Peyer's patch (tissue), 4 donors: ENCODE data around the gene ST7.

Experiments
- POLR2A ChIP-seq, 2 donors: fragments of 450-650 bp; IDR thresholded peaks; one replicate each; pipeline ENCODE4 v1.5.1; 2017; ENCODE audit warnings: antibody characterized with exemption in 2 of 2, mild to moderate bottlenecking in 2 of 2, moderate library complexity in 2 of 2
- TF ChIP-seq, protein P1 (sequence below), 6 experiments: fragments of 450-650 bp in 4 of 6; fragments of 200-600 bp in 2 of 6; sonication (generic) in 1 of 6; IDR thresholded peaks; one replicate each; pipeline ENCODE4 v1.5.1; 2017 to 2019; ENCODE audit warnings: antibody characterized with exemption in 6 of 6, mild to moderate bottlenecking in 3 of 6, moderate library complexity in 1 of 6

DNA sequence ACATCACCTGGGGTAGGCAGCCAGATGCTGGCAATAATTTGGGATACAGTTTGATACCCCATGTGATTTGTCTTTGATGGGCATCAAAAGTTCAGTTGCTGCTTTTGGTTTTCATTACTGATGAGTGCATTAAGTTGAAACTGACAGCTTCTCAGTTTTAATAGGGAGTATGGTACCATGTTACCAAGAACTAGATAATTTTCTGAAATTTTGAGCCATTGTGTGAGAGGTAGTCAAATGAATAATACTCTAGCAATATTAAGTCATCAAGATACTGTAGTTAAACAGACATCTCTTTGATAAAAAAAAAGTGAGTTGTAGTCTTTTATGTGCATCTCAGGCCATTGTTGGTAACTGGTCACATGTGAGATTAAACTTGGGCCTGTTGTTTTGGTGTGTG is 71.5 kb downstream of the ST7 start:
- TF ChIP-seq, protein P1, sequence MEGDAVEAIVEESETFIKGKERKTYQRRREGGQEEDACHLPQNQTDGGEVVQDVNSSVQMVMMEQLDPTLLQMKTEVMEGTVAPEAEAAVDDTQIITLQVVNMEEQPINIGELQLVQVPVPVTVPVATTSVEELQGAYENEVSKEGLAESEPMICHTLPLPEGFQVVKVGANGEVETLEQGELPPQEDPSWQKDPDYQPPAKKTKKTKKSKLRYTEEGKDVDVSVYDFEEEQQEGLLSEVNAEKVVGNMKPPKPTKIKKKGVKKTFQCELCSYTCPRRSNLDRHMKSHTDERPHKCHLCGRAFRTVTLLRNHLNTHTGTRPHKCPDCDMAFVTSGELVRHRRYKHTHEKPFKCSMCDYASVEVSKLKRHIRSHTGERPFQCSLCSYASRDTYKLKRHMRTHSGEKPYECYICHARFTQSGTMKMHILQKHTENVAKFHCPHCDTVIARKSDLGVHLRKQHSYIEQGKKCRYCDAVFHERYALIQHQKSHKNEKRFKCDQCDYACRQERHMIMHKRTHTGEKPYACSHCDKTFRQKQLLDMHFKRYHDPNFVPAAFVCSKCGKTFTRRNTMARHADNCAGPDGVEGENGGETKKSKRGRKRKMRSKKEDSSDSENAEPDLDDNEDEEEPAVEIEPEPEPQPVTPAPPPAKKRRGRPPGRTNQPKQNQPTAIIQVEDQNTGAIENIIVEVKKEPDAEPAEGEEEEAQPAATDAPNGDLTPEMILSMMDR (IDR thresholded peaks at IDR 0.05): no peak
- TF ChIP-seq POLR2A (IDR thresholded peaks at IDR 0.05): no peak
